GM19023 (cell line): Measurements from ENCODE around the gene TCF12.

ENCODE experiments used
- ATAC-seq: cut with Tn5 transposase; IDR thresholded peaks from one replicate; pipeline ENCODE4 v1.9.1; 2021; ENCODE audit warnings: mild to moderate bottlenecking, moderate library complexity; ENCODE audit not compliant: unreplicated experiment

TCF12 gene

GRCh38 chr15:57236561-57237300 lies 318.3 kb downstream of the TCF12 start:
- ATAC-seq = no peak

GRCh38 chr15:57237301-57237642 lies 318.8 kb downstream of the TCF12 start:
- ATAC-seq = no peak

DNA sequence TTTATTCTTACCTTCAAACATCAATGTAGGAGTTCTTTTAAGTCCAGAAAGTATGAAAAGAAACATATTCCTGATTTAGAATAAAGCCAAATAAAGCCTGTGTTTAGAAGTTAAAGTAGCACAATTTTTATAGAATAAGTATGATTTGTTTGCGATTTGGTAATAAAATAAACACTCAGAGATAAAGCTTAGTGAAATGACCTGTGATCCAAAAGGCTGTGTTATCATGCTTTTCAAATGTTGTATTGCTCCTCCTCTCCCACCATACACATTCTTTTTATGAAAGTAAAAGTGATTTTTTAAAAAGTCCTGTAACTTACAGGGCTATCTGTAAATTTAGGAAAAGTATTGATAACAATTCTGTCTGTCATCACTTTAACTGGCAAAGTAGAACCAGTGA lies 319.2 kb downstream of the TCF12 start:
- no peak for ATAC-seq

GRCh38 chr15:57245130-57245529 lies 326.7 kb downstream of the TCF12 start:
- ATAC-seq = no peak

- no peak for ATAC-seq
These were observed 327.3 kb downstream of the TCF12 start for GRCh38 chr15:57245714-57246113.

DNA sequence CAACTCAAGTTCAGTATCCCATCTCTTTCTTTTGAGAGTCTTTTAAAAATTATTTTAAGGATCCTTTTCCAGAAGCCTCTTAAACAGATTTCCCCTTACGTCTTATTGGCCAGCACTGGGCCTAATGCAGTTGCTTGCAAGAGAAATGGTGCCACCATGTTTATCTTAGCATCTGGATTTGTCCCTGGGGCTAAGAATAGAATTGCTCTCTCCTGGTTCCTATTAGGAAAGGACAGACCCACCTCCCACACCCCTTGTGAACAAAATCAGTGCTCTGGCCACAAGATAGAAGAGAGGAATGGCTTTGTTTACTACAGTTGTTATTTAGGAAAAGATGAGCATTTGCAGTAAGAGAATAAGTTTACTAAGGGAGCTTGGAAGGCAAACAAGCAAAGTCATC lies 329.6 kb downstream of the TCF12 start:
- no peak for ATAC-seq

DNA sequence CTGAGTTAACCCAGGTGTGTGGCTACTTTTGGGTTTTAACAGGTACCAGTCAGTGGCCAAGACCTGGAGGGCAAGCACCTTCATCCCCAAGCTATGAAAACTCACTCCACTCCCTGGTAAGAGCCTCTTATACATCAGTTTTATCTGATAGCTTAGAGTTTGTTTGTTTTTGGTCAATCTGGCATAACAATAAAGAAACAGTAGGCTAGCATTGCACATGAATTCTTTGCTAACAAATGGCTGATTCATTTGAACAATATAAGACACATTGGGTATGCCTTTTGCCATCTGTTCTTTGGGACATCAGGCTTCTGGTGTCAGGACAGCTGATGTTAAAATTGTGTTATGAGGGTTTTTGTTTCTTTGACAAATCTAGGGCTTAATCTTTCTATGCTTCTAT lies 332.9 kb downstream of the TCF12 start:
- ATAC-seq = no peak

DNA sequence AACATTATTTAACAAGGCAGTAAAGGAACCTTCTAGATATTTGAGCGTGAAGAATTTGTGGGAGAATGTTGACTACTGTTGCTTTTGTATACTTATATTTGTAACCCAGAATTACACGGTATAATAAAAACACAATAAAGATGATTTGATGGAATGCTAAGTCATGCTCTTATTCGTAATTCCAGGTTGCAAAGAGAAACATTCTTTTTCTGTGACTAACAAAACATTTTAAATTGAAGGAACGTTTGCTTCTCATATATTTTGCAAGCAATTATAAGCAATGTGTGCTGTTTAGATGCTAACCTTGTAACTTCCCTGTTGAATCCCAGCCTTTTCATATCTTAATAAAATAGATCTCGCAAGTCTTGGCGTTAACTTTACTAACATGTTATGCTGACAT lies 333.5 kb downstream of the TCF12 start:
- no peak for ATAC-seq

GRCh38 chr15:57253082-57253481 lies 334.6 kb downstream of the TCF12 start:
- no peak for ATAC-seq

- no peak for ATAC-seq
These were observed 335.1 kb downstream of the TCF12 start for GRCh38 chr15:57253500-57253899.

- ATAC-seq = no peak
These were observed 337.4 kb downstream of the TCF12 start for GRCh38 chr15:57255751-57256341.

DNA sequence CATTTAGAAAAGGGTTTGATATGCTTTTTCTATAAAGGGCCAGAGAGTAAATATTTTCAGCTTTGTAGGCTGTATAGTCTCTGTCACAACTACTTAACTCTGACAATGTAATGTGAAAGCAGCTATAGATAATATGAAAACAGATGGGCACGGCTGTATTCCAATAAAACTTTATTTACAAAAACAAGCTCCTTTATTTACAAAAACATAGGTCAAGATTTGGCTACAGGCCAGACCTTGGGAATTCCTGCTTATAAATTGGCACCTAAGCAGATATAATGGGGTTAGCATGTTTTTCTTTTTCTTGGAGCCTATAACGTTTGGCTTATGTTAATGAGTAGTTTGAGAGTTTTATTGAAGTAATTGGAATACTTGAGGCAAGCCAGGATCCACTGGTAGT lies 338.5 kb downstream of the TCF12 start:
- no peak for ATAC-seq

- ATAC-seq = no peak
These were observed 341.2 kb downstream of the TCF12 start for GRCh38 chr15:57259568-57260040.

GRCh38 chr15:57263520-57263919 lies 345.1 kb downstream of the TCF12 start:
- ATAC-seq = no peak

DNA sequence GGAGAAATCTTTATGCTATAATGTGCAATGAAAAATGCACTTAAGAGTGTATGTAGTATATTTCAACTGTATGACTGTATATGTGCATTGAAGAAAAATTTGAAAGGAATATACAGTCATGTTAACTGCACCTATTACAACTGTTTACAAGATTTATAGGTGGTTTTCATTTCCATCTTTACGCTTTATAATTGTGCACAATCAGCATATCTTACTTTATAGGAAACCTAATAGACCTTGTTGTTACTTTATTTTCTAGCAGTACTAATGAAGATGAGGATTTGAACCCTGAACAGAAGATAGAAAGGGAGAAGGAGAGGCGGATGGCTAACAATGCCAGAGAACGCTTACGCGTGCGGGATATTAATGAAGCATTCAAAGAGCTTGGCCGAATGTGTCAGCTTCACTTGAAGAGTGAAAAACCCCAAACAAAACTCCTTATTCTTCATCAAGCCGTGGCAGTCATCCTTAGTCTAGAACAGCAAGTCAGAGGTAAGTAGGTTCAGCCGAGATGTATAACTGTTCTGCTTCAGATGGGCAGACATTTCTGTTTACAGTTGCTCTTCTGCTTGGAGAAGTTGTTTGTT lies 354.4 kb downstream of the TCF12 start:
- no peak for ATAC-seq

- ATAC-seq = no peak
These were observed 355.0 kb downstream of the TCF12 start for GRCh38 chr15:57273402-57273801.

DNA sequence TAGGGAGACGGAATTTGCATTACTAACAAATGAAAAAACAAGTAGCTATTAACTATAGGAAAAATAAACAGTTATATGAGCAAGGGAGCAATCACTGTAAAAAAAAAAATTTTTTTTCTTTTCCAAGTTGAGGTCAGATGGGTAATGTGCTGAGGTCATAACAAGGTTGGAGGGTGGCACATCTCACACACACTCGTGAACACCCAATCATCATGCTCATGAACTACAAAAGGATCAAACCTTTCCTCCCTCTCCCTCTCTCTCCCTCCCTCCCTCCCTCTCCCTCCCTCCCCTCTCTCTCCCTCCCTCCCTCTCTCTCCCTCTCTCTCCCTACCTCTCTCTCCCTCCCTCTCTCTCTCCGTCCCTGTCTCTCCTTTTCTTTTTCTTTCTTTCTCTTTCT lies 360.0 kb downstream of the TCF12 start:
- no peak for ATAC-seq

- ATAC-seq = no peak
These were observed 362.0 kb downstream of the TCF12 start for GRCh38 chr15:57280464-57280863.

GRCh38 chr15:57281321-57281720 lies 362.9 kb downstream of the TCF12 start:
- ATAC-seq = peak; percentile 62

GRCh38 chr15:57282686-57283085 lies 364.2 kb downstream of the TCF12 start:
- no peak for ATAC-seq

GRCh38 chr15:57283774-57284503 lies 365.5 kb downstream of the TCF12 start:
- ATAC-seq = no peak

- ATAC-seq = no peak
These were observed 366.1 kb downstream of the TCF12 start for GRCh38 chr15:57284535-57284934.
